A549 (cell line): ENCODE measurements around the gene PI16. TPM values are rescaled to one million over a fixed set of nuclear protein-coding genes. Genes with fewer than 3 reads are reported as not detected.

Experiments
- ATAC-seq, 2 experiments: fragments of 200-7000 bp in 1 of 2; fragments of >200 bp in 1 of 2; cut with Nextera tagmentation in 1 of 2; cut with Tn5 transposase in 1 of 2; 3 replicates each; pipeline versions ENCODE4 v1.8.0 to v1.9.1; 2018 to 2020; ENCODE audit warnings: mild to moderate bottlenecking in 1 of 2, moderate library complexity in 1 of 2
- CTCF ChIA-PET: fragments of 300-600 bp; sonication (Branson Sonifier 250); formaldehyde crosslinking; extraction: SDS; loops from one replicate; lab custom pipeline; 2021; ENCODE audit warnings: antibody characterized with exemption, inconsistent platforms; lab: Yijun Ruan, JAX
- POLR2A ChIA-PET: fragments of 350-600 bp; formaldehyde crosslinking; extraction: SDS; loops from one replicate; lab custom pipeline; 2021; ENCODE audit warnings: antibody characterized with exemption, inconsistent platforms; lab: Yijun Ruan, JAX
- DNase-seq, 2 experiments: peaks; one replicate each; pipeline versions ENCODE4 v3.0.0 to v3.0.0-alpha.2; 2011 to 2016; ENCODE audit warnings: low read depth in 1 of 2, low spot score in 1 of 2
- FAIRE-seq: peaks from 2 replicates; lab custom pipeline; 2011; peaks lifted over from hg19 to GRCh38; lab: Jason Lieb, UNC
- H3K27ac ChIP-seq, 2 experiments: fragments of >200 bp; sonication (Bioruptor Twin); formaldehyde crosslinking; 3 replicates each; pipeline ENCODE4 v1.5.1; 2016 to 2017
- H3K4me1 ChIP-seq: fragments of >200 bp; sonication (Bioruptor Twin); formaldehyde crosslinking; 3 replicates; pipeline ENCODE4 v1.6.1; 2016
- H3K4me2 ChIP-seq: fragments of >200 bp; sonication (Bioruptor Twin); formaldehyde crosslinking; 3 replicates; pipeline ENCODE4 v1.6.1; 2016
- H3K4me3 ChIP-seq: fragments of >200 bp; sonication (Bioruptor Twin); formaldehyde crosslinking; 3 replicates; pipeline ENCODE4 v1.5.1; 2016
- H3K9me3 ChIP-seq: fragments of >200 bp; sonication (Bioruptor Twin); formaldehyde crosslinking; 3 replicates; pipeline ENCODE4 v1.6.1; 2016
- BHLHE40 ChIP-seq: IDR thresholded peaks from 2 replicates; pipeline ENCODE4 v1.6.1; 2012; ENCODE audit warnings: low read depth, low read length, inconsistent platforms
- CBX2 ChIP-seq: fragments of 200-600 bp; sonication (generic); IDR thresholded peaks from 2 replicates; pipeline ENCODE4 v1.6.1; 2016; ENCODE audit warnings: low read depth, mild to moderate bottlenecking, borderline replicate concordance
- CBX8 ChIP-seq: fragments of 200-600 bp; sonication (generic); IDR thresholded peaks from 2 replicates; pipeline ENCODE4 v1.6.1; 2016
- FOXS1 ChIP-seq: fragments of 250-450 bp; sonication (Bioruptor Pico); IDR thresholded peaks from 2 replicates; pipeline ENCODE4 v1.5.0; 2020; ENCODE audit warnings: mild to moderate bottlenecking, moderate library complexity
- HOXB13 ChIP-seq: fragments of 250-450 bp; sonication (Bioruptor Pico); IDR thresholded peaks from 2 replicates; pipeline ENCODE4 v1.5.0; 2020; ENCODE audit warnings: low read depth, mild to moderate bottlenecking, moderate library complexity
- JUN ChIP-seq, 2 experiments: fragments of >200 bp; sonication (Bioruptor Twin); formaldehyde crosslinking; IDR thresholded peaks; 2 replicates in 1 of 2; 3 replicates in 1 of 2; pipeline ENCODE4 v1.6.1; 2016 to 2017
- JUNB ChIP-seq: fragments of >200 bp; sonication (Bioruptor Twin); formaldehyde crosslinking; IDR thresholded peaks from 2 replicates; pipeline ENCODE4 v1.6.1; 2016
- KDM1A ChIP-seq: fragments of 200-600 bp; sonication (generic); IDR thresholded peaks from 2 replicates; pipeline ENCODE4 v1.6.1; 2016; ENCODE audit warnings: low read depth, mild to moderate bottlenecking
- MAFK ChIP-seq: fragments of 450-650 bp; IDR thresholded peaks from 2 replicates; pipeline ENCODE4 v1.6.1; 2014; ENCODE audit not compliant: partially characterized antibody
- MAZ ChIP-seq: fragments of 150-350 bp; IDR thresholded peaks from 2 replicates; pipeline ENCODE4 v1.6.1; 2014; ENCODE audit warnings: antibody characterized with exemption, low read depth, low read length, borderline replicate concordance
- NR3C1 ChIP-seq: fragments of >200 bp; sonication (Bioruptor Twin); formaldehyde crosslinking; IDR thresholded peaks from 3 replicates; pipeline ENCODE4 v1.6.1; 2017
- PHF8 ChIP-seq: fragments of 200-600 bp; sonication (generic); IDR thresholded peaks from 2 replicates; pipeline ENCODE4 v1.6.1; 2016; ENCODE audit warnings: low read depth, mild to moderate bottlenecking, antibody characterized with exemption, moderate library complexity, borderline replicate concordance
- POLR2AphosphoS2 ChIP-seq: conservative IDR thresholded peaks from 2 replicates; pipeline ENCODE4 v1.6.1; 2012; ENCODE audit warnings: low read length, improper control_type of control experiment, inconsistent platforms
- RAD21 ChIP-seq, 2 experiments: fragments of >200 bp in 1 of 2; sonication (Bioruptor Twin) in 1 of 2; formaldehyde crosslinking in 1 of 2; IDR thresholded peaks in 1 of 2; conservative IDR thresholded peaks in 1 of 2; 2 replicates in 1 of 2; 3 replicates in 1 of 2; pipeline ENCODE4 v1.6.1; 2012 to 2018; ENCODE audit warnings: inconsistent platforms in 1 of 2
- RFX5 ChIP-seq: fragments of 450-650 bp; IDR thresholded peaks from 2 replicates; pipeline ENCODE4 v1.7.1; 2014; ENCODE audit warnings: antibody characterized with exemption, mild to moderate bottlenecking, moderate library complexity
- RNF2 ChIP-seq: fragments of 200-600 bp; sonication (generic); IDR thresholded peaks from 2 replicates; pipeline ENCODE4 v1.6.1; 2016; ENCODE audit warnings: low read depth, mild to moderate bottlenecking, antibody characterized with exemption, moderate library complexity, borderline replicate concordance
- SMC3 ChIP-seq: fragments of >200 bp; sonication (Bioruptor Twin); formaldehyde crosslinking; IDR thresholded peaks from 3 replicates; pipeline ENCODE4 v1.6.1; 2018; ENCODE audit warnings: inconsistent platforms
- ZFP36 ChIP-seq: fragments of 450-650 bp; IDR thresholded peaks from 2 replicates; pipeline ENCODE4 v1.6.1; 2014; ENCODE audit warnings: borderline replicate concordance; ENCODE audit not compliant: partially characterized antibody
- ZNF302 ChIP-seq: fragments of 250-450 bp; sonication (Bioruptor Pico); IDR thresholded peaks from 2 replicates; pipeline ENCODE4 v1.9.0; 2021; ENCODE audit warnings: inconsistent platforms, mild to moderate bottlenecking, moderate library complexity
- WGBS: methylation state at CpG from one replicate; pipeline ENCODE4 v1.1.6; 2017; ENCODE audit errors: missing lambda C conversion rate; 5-methylcytosine and 5-hydroxymethylcytosine counted together
- polyA plus RNA-seq, 4 experiments: library from polyadenylated mRNA; depleted of rRNA in 3 of 4; stranded (reverse); fragments of >200 nt; fragmentation: RNase III in 1 of 4; extraction: RNeasy Plus Mini Kit Qiagen cat#74134 plus additional on column Dnase treatment in 1 of 4; gene quantifications; 2 replicates in 3 of 4; 3 replicates in 1 of 4; pipeline ENCODE4 v1.2.3, GENCODE V29; 2011 to 2017
- TF ChIP-seq, protein P1 (sequence below): fragments of >200 bp; sonication (Bioruptor Twin); formaldehyde crosslinking; IDR thresholded peaks from 3 replicates; pipeline ENCODE4 v1.5.1; 2016
- TF ChIP-seq, protein P2 (sequence below): fragments of 150-350 bp; IDR thresholded peaks from 2 replicates; pipeline ENCODE4 v1.6.1; 2014; ENCODE audit warnings: low read depth, mild to moderate bottlenecking, low read length

PI16 gene
- polyA plus RNA-seq, 2 of the 4 experiments (the other 2 are of a cell fraction) = not detected

DNA sequence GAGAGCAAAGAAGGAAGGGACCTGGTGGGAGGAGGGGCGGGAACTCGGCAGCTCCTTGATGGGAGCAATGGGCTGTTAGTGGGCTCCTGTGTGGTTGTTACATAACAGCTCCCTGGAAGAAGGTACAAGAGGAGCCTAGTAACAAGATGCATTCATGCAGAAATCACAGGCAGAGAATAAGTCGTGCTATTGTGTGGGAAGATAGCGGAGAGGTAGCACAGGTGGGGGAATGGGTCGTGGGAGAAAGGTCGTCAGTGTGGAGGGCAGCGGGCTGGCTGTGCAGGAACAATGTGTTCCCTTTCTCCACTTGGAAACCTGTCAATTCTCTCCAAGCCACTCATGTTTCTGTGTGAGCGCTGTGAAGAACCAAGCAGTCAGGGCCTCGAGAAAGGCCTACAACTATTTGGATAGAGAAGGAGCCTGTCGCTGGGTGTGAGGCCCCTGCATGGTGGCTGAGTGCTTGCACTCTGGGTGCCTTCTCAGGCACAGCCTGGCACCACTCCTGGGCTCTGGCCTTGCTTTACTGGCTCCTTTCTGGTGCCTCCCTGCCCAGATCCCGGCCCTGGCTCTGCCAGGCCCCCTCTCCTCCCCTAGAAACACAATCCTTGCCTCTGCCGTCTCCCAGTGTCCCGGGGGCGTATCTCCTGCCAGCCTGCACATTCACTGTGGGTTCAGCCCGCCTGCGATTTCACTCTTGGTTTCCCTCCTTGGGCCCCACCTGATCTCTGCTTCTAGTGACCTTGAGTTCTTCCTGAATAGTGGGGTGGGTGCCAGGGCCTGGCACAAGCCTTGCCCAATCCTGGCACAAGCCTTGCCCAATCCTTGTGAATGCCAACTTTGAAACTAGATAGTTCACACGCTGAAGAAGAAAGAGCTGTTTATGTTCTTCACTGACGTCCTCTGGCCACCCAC lies 43.5 kb downstream of the PI16 start:
- H3K4me1 ChIP-seq = no peaks in the 10 kb centered on the region
- no peak overlapping the region for H3K4me2 ChIP-seq
- WGBS = 76% methylated on average over 16 of the region's 18 CpGs
- FAIRE-seq (no peak), ATAC-seq (no peak), DNase-seq (no peak)
- CTCF ChIA-PET = interaction anchor here (0.6 to 2.5 kb wide), 2 partner anchors 20 to 84 kb away, joined by 3 to 8 read pairs; no protein-coding TSS in a partner anchor
- no peaks in the 10 kb centered on the region for H3K9me3 ChIP-seq
- H3K27ac ChIP-seq = no peak overlapping the region
- no peak overlapping the region for H3K4me3 ChIP-seq
- POLR2A ChIA-PET = interaction anchor here (1.2 kb wide), 1 partner anchor 12 kb away, joined by 3 read pairs; the partner anchor contains the start of gene MTCH1
- no peak for TF ChIP-seq MAFK
- no peak for TF ChIP-seq SMC3
- no peak for TF ChIP-seq ZNF302 (CRISPR knock-in tag)
- no peak for TF ChIP-seq RNF2
- no peak for TF ChIP-seq PHF8
- no peak for TF ChIP-seq JUN (IDR thresholded peaks at IDR 0.05)

DNA sequence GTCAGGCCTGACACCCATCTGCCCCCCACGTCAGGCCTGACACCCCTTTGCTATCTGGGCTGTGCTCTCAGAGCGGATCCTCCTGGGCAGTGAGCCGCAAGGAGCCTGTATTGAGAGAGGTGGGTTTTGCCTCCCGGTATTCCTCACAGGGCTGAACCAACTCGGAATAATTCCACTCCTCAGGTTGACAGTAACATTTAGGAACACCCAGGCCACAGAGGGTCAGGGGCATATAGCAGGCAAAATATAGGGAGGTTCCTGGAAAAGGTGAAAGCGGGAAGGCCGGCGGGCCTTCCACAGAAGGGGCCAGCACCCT lies 44.1 kb downstream of the PI16 start:
- POLR2A ChIA-PET = interaction anchor here (1.2 kb wide), 1 partner anchor 13 kb away, joined by 3 read pairs; the partner anchor contains the start of gene MTCH1
- H3K4me2 ChIP-seq = no peak overlapping the region
- H3K4me3 ChIP-seq = no peak overlapping the region
- no peak overlapping the region for H3K27ac ChIP-seq
- CTCF ChIA-PET = no interaction called here
- ATAC-seq (no peak), FAIRE-seq (no peak), DNase-seq (no peak)
- H3K4me1 ChIP-seq = no peaks in the 10 kb centered on the region
- no peak for TF ChIP-seq ZFP36
- TF ChIP-seq HOXB13 (CRISPR knock-in tag) = no peak
- no peak for TF ChIP-seq KDM1A
- no peak for TF ChIP-seq NR3C1
- TF ChIP-seq, protein P1, sequence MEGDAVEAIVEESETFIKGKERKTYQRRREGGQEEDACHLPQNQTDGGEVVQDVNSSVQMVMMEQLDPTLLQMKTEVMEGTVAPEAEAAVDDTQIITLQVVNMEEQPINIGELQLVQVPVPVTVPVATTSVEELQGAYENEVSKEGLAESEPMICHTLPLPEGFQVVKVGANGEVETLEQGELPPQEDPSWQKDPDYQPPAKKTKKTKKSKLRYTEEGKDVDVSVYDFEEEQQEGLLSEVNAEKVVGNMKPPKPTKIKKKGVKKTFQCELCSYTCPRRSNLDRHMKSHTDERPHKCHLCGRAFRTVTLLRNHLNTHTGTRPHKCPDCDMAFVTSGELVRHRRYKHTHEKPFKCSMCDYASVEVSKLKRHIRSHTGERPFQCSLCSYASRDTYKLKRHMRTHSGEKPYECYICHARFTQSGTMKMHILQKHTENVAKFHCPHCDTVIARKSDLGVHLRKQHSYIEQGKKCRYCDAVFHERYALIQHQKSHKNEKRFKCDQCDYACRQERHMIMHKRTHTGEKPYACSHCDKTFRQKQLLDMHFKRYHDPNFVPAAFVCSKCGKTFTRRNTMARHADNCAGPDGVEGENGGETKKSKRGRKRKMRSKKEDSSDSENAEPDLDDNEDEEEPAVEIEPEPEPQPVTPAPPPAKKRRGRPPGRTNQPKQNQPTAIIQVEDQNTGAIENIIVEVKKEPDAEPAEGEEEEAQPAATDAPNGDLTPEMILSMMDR = no peak
- TF ChIP-seq CBX2 = no peak
- TF ChIP-seq BHLHE40 = no peak
- TF ChIP-seq RFX5 = no peak
- TF ChIP-seq RAD21 (conservative IDR thresholded peaks at IDR 0.05 in 1 of 2, IDR thresholded peaks at IDR 0.05 in 1 of 2) = no peak
- no peak for TF ChIP-seq JUNB
- TF ChIP-seq, protein P2, sequence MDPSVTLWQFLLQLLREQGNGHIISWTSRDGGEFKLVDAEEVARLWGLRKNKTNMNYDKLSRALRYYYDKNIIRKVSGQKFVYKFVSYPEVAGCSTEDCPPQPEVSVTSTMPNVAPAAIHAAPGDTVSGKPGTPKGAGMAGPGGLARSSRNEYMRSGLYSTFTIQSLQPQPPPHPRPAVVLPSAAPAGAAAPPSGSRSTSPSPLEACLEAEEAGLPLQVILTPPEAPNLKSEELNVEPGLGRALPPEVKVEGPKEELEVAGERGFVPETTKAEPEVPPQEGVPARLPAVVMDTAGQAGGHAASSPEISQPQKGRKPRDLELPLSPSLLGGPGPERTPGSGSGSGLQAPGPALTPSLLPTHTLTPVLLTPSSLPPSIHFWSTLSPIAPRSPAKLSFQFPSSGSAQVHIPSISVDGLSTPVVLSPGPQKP = no peak
- no peak for TF ChIP-seq RNF2
- TF ChIP-seq MAZ = no peak
- TF ChIP-seq MAFK = no peak
- TF ChIP-seq FOXS1 = no peak
- no peak for TF ChIP-seq ZNF302 (CRISPR knock-in tag)
- no peak for TF ChIP-seq CBX8
- TF ChIP-seq POLR2AphosphoS2 = no peak
- no peaks in the 10 kb centered on the region for H3K9me3 ChIP-seq
- 87% methylated on average over 3 of the region's 8 CpGs for WGBS
